DND-41 (cell line): ENCODE measurements around the gene NTMT1.

Experiments used
- ATAC-seq: fragments of 200-7000 bp; cut with Tn5 transposase; 3 replicates; pipeline ENCODE4 v1.9.1; 2021; ENCODE audit warnings: low read depth; ENCODE audit not compliant: insufficient read depth
- DNase-seq: peaks from one replicate; pipeline ENCODE4 v3.0.0-alpha.2; 2020
- H2AFZ ChIP-seq: 2 replicates; pipeline ENCODE4 v1.6.0; 2012; ENCODE audit warnings: low read depth, low read length
- H3K27ac ChIP-seq: 2 replicates; pipeline ENCODE4 v1.5.1; 2012; ENCODE audit warnings: low read length, inconsistent platforms
- H3K27me3 ChIP-seq: fragments of 200-600 bp; sonication (generic); 2 replicates; pipeline ENCODE4 v1.6.0; 2012; ENCODE audit warnings: low read length, mild to moderate bottlenecking, inconsistent platforms; ENCODE audit not compliant: insufficient read depth, poor library complexity
- H3K36me3 ChIP-seq: 2 replicates; pipeline ENCODE4 v1.5.1; 2012; ENCODE audit warnings: low read length, inconsistent platforms; ENCODE audit not compliant: insufficient read depth
- H3K4me1 ChIP-seq: 2 replicates; pipeline ENCODE4 v1.5.1; 2012; ENCODE audit warnings: mild to moderate bottlenecking, low read length; ENCODE audit not compliant: insufficient read depth
- H3K4me2 ChIP-seq: 2 replicates; pipeline ENCODE4 v1.6.0; 2012; ENCODE audit warnings: mild to moderate bottlenecking, moderate library complexity, low read length, inconsistent platforms; ENCODE audit not compliant: insufficient read depth
- H3K4me3 ChIP-seq, 2 experiments: fragments of 200-600 bp in 1 of 2; shearing (Covaris generic) in 1 of 2; 2 replicates each; pipeline ENCODE4 v1.5.1; 2012 to 2016; ENCODE audit warnings: inconsistent platforms in 2 of 2, low read length in 2 of 2, mild to moderate bottlenecking in 2 of 2, low read depth in 1 of 2, moderate library complexity in 1 of 2
- H3K79me2 ChIP-seq: 2 replicates; pipeline ENCODE4 v1.6.0; 2012; ENCODE audit warnings: low read length, inconsistent platforms; ENCODE audit not compliant: insufficient read depth
- H3K9ac ChIP-seq: 2 replicates; pipeline ENCODE4 v1.6.0; 2012; ENCODE audit warnings: low read depth, mild to moderate bottlenecking, inconsistent platforms, low read length, moderate library complexity
- H3K9me3 ChIP-seq: 2 replicates; pipeline ENCODE4 v1.5.1; 2012; ENCODE audit warnings: low read length, moderate library complexity, mild to moderate bottlenecking, inconsistent platforms; ENCODE audit not compliant: insufficient read depth, severe bottlenecking
- H4K20me1 ChIP-seq: 2 replicates; pipeline ENCODE4 v1.6.0; 2012; ENCODE audit warnings: low read length; ENCODE audit not compliant: insufficient read depth
- EZH2 ChIP-seq: IDR thresholded peaks from 3 replicates; pipeline ENCODE4 v1.6.1; 2012; ENCODE audit warnings: borderline replicate concordance, low read depth, mild to moderate bottlenecking, moderate library complexity, low read length, inconsistent platforms; ENCODE audit not compliant: severe bottlenecking
- TF ChIP-seq, protein P1 (sequence below): IDR thresholded peaks from 2 replicates; pipeline ENCODE4 v1.5.1; 2012; ENCODE audit warnings: borderline replicate concordance, low read length, moderate library complexity, mild to moderate bottlenecking; ENCODE audit not compliant: poor library complexity, severe bottlenecking; ENCODE audit errors: extremely low read depth

NTMT1 gene

DNA sequence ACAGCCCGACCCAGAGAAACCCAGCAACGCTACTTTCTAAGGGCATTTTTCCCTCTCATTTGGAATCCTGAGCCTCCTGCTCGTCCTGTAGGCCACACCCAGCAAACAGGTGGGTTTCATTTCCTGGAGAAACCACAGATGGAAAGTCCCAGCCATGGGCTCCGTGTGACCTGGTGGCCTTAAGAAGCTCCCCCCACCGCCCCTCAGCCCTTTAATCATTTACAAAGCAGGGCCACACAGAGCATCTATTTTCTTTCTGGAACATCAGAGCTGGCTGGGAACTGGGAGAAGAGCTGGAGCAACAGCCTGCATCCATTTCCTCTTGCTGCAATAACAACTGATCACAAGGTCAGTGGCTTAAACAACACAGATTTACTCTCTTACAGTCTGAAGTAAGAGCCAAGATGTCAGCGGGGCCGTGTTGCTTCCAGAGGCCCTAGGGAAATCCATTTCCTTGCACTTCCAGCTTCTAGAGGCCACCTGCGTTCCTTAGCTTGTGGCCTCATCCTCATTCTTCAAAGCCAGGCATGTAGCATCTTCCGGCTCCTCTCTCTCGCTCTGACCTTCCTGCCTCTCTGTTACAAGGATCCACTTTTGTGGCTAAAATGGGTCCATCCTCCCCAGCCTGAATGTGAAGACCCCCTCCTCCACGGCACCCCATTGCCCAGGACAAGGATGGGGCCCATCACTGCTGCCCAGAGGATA, 45.6 kb upstream of the NTMT1 start:
- Histone ChIP-seq H3K36me3 (no peaks in the 10 kb centered on the region), H3K9ac (no peak overlapping the region), H3K4me3 (no peak overlapping the region), H4K20me1 (no peaks in the 10 kb centered on the region), H3K79me2 (no peaks in the 10 kb centered on the region), H3K4me1 (peaks cover 7% of the 10 kb centered on the region), H3K9me3 (no peaks in the 10 kb centered on the region), H3K27ac (no peak overlapping the region), H3K4me2 (no peak overlapping the region), H2AFZ (no peak overlapping the region), H3K27me3 (no peaks in the 10 kb centered on the region)
- TF ChIP-seq, protein P1, sequence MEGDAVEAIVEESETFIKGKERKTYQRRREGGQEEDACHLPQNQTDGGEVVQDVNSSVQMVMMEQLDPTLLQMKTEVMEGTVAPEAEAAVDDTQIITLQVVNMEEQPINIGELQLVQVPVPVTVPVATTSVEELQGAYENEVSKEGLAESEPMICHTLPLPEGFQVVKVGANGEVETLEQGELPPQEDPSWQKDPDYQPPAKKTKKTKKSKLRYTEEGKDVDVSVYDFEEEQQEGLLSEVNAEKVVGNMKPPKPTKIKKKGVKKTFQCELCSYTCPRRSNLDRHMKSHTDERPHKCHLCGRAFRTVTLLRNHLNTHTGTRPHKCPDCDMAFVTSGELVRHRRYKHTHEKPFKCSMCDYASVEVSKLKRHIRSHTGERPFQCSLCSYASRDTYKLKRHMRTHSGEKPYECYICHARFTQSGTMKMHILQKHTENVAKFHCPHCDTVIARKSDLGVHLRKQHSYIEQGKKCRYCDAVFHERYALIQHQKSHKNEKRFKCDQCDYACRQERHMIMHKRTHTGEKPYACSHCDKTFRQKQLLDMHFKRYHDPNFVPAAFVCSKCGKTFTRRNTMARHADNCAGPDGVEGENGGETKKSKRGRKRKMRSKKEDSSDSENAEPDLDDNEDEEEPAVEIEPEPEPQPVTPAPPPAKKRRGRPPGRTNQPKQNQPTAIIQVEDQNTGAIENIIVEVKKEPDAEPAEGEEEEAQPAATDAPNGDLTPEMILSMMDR = no peak
- no peak for TF ChIP-seq EZH2
- peak; percentile 35 for DNase-seq
- peak; percentile 39; the same call in 1 of the 3 replicates for ATAC-seq

DNA sequence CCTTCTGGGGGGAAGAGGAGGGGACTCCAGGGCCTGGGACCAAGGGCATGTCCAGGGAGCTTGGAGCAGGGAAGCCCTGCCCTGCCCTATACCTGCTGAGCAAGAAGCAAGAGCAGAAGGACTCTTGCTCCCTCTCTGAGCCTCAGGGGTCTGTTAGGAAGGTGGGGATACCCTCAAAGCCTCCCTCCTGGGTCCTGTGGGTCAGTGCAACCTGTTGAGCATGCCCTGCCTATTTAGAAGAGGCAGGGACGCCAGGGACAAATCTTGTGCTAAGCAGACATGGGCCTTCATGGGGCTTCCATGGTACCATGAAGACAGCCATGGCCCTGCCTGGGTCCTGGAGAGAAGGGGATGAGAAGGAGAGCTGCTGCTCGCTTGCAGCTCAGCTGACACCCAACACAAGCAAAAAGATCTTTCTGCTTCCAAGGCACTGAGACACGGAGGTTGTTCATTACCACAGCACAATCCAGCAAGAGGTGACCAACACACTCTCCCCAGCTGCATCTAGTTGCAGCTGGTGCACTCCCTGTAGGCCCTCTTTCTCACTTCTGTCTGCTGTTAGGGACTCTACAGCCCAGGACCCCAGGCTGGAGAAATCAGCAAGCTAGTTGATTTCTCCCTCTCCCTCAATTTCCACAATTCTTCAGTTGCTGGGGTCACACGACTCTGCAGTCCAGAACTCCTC, 44.3 kb upstream of the NTMT1 start:
- ATAC-seq (no peak), DNase-seq (no peak)
- Histone ChIP-seq H3K9me3 (no peaks in the 10 kb centered on the region), H4K20me1 (no peaks in the 10 kb centered on the region), H3K36me3 (no peaks in the 10 kb centered on the region), H2AFZ (no peak overlapping the region), H3K4me1 (peaks cover 14% of the 10 kb centered on the region), H3K4me3 (no peak overlapping the region), H3K9ac (no peak overlapping the region), H3K27ac (no peak overlapping the region), H3K27me3 (no peaks in the 10 kb centered on the region), H3K4me2 (no peak overlapping the region), H3K79me2 (no peaks in the 10 kb centered on the region)
- TF ChIP-seq, protein P1 = no peak
- TF ChIP-seq EZH2 = no peak

DNA sequence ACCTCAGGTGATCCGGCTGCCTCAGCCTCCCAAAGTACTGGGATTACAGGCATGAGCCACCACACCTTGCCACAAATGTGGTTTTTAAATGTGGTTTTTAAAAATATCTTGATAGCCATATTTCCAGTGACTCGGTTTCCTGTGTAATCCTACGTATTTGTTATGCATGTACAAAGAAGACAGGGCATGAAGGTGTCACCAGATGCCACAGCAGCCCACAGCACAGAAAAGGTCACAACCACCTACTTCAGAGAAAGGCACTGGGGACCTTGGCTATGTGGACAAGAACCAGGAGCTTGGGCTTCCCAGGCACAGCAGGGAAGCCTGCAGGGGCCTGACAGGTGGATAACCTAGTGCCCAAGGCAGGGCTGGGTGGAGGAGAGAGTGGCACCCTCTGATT, 43.1 kb upstream of the NTMT1 start:
- ATAC-seq (no peak), DNase-seq (no peak)
- Histone ChIP-seq H3K4me2 (no peak overlapping the region), H2AFZ (no peak overlapping the region), H3K9me3 (no peaks in the 10 kb centered on the region), H3K4me3 (no peak overlapping the region), H4K20me1 (no peaks in the 10 kb centered on the region), H3K9ac (no peak overlapping the region), H3K79me2 (no peaks in the 10 kb centered on the region), H3K27ac (no peak overlapping the region), H3K27me3 (no peaks in the 10 kb centered on the region), H3K36me3 (no peaks in the 10 kb centered on the region), H3K4me1 (peaks cover 19% of the 10 kb centered on the region)
- no peak for TF ChIP-seq EZH2
- TF ChIP-seq, protein P1 = no peak
